Measurements from ENCODE around the gene SELENOV. TPM values are rescaled to one million over a fixed set of nuclear protein-coding genes. Genes with fewer than 3 reads are reported as not detected.

SELENOV gene
- total RNA-seq, 1 experiment from 2014 or later = not detected

DNA sequence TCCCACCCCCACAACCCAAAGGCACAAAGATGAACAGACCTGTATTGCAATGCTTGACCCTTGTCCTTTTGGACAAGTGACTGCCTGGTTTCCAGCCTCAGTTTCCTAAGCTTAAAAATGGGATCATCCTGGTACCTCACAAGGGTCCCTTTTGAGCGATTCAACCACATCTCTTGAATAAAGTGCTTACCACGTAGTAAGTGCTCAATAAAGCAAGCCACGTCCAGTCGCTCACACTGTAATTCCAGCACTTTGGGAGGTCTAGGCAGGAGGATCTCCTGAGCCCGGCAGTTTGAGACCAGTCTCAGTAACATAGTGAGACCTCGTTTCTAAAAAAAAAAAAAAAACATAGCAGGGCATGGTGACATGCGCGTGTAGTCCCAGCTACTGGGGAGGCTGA, 15.0 kb upstream of the SELENOV start:
- Histone ChIP-seq H3K4me3 (replicated peaks in 1 of 2; ENCODE audit: low read depth in 1 of 2, low read length in 2 of 2) (no peak overlapping the region), H2AFZ (ENCODE audit: low read depth, low read length, poor library complexity, severe bottlenecking) (no peak overlapping the region), H3K9me3 (ENCODE audit: control insufficient read depth in 1 of 2, insufficient read depth in 1 of 2, low read depth in 1 of 2, low read length in 2 of 2) (no peaks in the 10 kb centered on the region), H3K4me1 (ENCODE audit: control insufficient read depth in 1 of 2, insufficient read depth in 2 of 2, low read length in 2 of 2) (peaks cover 0 to 4% of the 10 kb centered on the region in 2 experiments; a peak in 1 of 4 replicates), H3K4me2 (ENCODE audit: low read length) (no peak overlapping the region), H3K9ac (ENCODE audit: low read length) (no peak overlapping the region), H4K20me1 (ENCODE audit: insufficient read depth) (no peaks in the 10 kb centered on the region), H3K27me3 (ENCODE audit: insufficient read depth, low read length) (no peaks in the 10 kb centered on the region), H3K27ac (ENCODE audit: low read depth, low read length) (no peak overlapping the region), H3K9me2 (ENCODE audit: insufficient read depth) (no peaks in the 10 kb centered on the region), H3K36me3 (ENCODE audit: control insufficient read depth in 1 of 2, insufficient read depth in 2 of 2, low read length in 2 of 2) (no peaks in the 10 kb centered on the region), H3K79me2 (ENCODE audit: insufficient read depth, low read length) (no peaks in the 10 kb centered on the region)
- ATAC-seq (no peak), DNase-seq (ENCODE audit: low read depth, low spot score) (no peak)
- ChIA-PET CTCF (no interaction called here), POLR2A (no interaction called here), RAD21 (ENCODE audit: low non-redundant PET in 1 of 2, low total read pairs in 2 of 2, uncharacterized antibody in 2 of 2, unreplicated experiment in 2 of 2) (no interaction called here)
- no TSS peak for BruUV-seq (replicated peaks)
- TF ChIP-seq SRF (IDR thresholded peaks at IDR 0.05; ENCODE audit: low read depth) = no peak
- no peak for TF ChIP-seq EZH2 (IDR thresholded peaks at IDR 0.05)
- TF ChIP-seq POLR2AphosphoS5 (IDR thresholded peaks at IDR 0.05; ENCODE audit: low read depth, low read length) = no peak
- no peak for TF ChIP-seq ZNF274 (IDR thresholded peaks at IDR 0.05; ENCODE audit: low read depth, low read length)
- TF ChIP-seq EZH2phosphoT487 (IDR thresholded peaks at IDR 0.05; ENCODE audit: borderline replicate concordance) = no peak
- TF ChIP-seq ZFX (IDR thresholded peaks at IDR 0.05) = no peak
- TF ChIP-seq YY1 (IDR thresholded peaks at IDR 0.05; ENCODE audit: extremely low read depth, insufficient replicate concordance, low read depth, low read length) = no peak
- TF ChIP-seq JUND (IDR thresholded peaks at IDR 0.05) = no peak
- TF ChIP-seq TCF7L2 (IDR thresholded peaks at IDR 0.05; ENCODE audit: borderline replicate concordance, extremely low read depth, insufficient read depth, insufficient read length) = no peak
- TF ChIP-seq, protein P1, sequence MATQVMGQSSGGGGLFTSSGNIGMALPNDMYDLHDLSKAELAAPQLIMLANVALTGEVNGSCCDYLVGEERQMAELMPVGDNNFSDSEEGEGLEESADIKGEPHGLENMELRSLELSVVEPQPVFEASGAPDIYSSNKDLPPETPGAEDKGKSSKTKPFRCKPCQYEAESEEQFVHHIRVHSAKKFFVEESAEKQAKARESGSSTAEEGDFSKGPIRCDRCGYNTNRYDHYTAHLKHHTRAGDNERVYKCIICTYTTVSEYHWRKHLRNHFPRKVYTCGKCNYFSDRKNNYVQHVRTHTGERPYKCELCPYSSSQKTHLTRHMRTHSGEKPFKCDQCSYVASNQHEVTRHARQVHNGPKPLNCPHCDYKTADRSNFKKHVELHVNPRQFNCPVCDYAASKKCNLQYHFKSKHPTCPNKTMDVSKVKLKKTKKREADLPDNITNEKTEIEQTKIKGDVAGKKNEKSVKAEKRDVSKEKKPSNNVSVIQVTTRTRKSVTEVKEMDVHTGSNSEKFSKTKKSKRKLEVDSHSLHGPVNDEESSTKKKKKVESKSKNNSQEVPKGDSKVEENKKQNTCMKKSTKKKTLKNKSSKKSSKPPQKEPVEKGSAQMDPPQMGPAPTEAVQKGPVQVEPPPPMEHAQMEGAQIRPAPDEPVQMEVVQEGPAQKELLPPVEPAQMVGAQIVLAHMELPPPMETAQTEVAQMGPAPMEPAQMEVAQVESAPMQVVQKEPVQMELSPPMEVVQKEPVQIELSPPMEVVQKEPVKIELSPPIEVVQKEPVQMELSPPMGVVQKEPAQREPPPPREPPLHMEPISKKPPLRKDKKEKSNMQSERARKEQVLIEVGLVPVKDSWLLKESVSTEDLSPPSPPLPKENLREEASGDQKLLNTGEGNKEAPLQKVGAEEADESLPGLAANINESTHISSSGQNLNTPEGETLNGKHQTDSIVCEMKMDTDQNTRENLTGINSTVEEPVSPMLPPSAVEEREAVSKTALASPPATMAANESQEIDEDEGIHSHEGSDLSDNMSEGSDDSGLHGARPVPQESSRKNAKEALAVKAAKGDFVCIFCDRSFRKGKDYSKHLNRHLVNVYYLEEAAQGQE (IDR thresholded peaks at IDR 0.05; ENCODE audit: low read depth) = no peak
- TF ChIP-seq, protein P2, sequence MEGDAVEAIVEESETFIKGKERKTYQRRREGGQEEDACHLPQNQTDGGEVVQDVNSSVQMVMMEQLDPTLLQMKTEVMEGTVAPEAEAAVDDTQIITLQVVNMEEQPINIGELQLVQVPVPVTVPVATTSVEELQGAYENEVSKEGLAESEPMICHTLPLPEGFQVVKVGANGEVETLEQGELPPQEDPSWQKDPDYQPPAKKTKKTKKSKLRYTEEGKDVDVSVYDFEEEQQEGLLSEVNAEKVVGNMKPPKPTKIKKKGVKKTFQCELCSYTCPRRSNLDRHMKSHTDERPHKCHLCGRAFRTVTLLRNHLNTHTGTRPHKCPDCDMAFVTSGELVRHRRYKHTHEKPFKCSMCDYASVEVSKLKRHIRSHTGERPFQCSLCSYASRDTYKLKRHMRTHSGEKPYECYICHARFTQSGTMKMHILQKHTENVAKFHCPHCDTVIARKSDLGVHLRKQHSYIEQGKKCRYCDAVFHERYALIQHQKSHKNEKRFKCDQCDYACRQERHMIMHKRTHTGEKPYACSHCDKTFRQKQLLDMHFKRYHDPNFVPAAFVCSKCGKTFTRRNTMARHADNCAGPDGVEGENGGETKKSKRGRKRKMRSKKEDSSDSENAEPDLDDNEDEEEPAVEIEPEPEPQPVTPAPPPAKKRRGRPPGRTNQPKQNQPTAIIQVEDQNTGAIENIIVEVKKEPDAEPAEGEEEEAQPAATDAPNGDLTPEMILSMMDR (IDR thresholded peaks at IDR 0.05 in 2 of 3, conservative IDR thresholded peaks at IDR 0.05 in 1 of 3; ENCODE audit: borderline replicate concordance in 1 of 3, insufficient read depth in 1 of 3, low read depth in 2 of 3, low read length in 2 of 3) = no peak
- TF ChIP-seq RAD21 (IDR thresholded peaks at IDR 0.05; ENCODE audit: low read depth) = no peak
- TF ChIP-seq EGR1 (IDR thresholded peaks at IDR 0.05; ENCODE audit: low read depth) = no peak
- no peak for TF ChIP-seq SP1 (IDR thresholded peaks at IDR 0.05; ENCODE audit: low read depth)
- TF ChIP-seq CEBPB (IDR thresholded peaks at IDR 0.05; ENCODE audit: low read depth) = no peak
- no peak for TF ChIP-seq SIN3A (IDR thresholded peaks at IDR 0.05; ENCODE audit: low read depth)
- TF ChIP-seq, protein P3, sequence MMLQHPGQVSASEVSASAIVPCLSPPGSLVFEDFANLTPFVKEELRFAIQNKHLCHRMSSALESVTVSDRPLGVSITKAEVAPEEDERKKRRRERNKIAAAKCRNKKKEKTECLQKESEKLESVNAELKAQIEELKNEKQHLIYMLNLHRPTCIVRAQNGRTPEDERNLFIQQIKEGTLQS (IDR thresholded peaks at IDR 0.05) = no peak
- TF ChIP-seq ELF1 (IDR thresholded peaks at IDR 0.05; ENCODE audit: borderline replicate concordance, low read depth) = no peak
- no peak for TF ChIP-seq CBX3 (IDR thresholded peaks at IDR 0.05; ENCODE audit: low read depth)
- intact Hi-C loops (cut with micrococcal nuclease) = no loop called here

All from HCT116 (cell line).